Measurements from ENCODE around the gene BCL11A.

DNA sequence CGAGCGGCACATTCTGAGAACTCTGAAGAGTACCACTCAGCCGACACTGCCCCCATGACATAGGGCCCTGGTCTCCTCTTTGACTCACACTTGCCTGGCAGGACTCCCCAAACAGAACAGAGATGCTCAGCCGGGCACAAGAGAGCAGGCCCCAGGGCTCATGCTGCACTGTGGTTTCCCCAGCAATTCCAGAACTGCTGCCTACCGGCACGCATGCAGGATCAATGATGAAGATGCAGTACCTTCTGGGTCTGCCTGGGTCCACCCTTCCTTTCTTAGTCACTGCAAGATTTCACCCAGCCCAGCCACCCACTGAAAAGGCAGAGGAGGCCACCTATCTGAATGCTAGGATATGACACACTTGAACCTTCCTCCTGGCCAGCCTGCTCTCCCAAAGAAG is 49.4 kb downstream of the BCL11A start:
- no peak for TF ChIP-seq POLR2A (IDR thresholded peaks at IDR 0.05)
- TF ChIP-seq, protein P1, sequence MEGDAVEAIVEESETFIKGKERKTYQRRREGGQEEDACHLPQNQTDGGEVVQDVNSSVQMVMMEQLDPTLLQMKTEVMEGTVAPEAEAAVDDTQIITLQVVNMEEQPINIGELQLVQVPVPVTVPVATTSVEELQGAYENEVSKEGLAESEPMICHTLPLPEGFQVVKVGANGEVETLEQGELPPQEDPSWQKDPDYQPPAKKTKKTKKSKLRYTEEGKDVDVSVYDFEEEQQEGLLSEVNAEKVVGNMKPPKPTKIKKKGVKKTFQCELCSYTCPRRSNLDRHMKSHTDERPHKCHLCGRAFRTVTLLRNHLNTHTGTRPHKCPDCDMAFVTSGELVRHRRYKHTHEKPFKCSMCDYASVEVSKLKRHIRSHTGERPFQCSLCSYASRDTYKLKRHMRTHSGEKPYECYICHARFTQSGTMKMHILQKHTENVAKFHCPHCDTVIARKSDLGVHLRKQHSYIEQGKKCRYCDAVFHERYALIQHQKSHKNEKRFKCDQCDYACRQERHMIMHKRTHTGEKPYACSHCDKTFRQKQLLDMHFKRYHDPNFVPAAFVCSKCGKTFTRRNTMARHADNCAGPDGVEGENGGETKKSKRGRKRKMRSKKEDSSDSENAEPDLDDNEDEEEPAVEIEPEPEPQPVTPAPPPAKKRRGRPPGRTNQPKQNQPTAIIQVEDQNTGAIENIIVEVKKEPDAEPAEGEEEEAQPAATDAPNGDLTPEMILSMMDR (IDR thresholded peaks at IDR 0.05): no peak
- TF ChIP-seq EP300 (IDR thresholded peaks at IDR 0.05): no peak
